ENCODE measurements around the gene FHAD1.

Gene FHAD1

GRCh38 chr1:15441247-15441646, 194.2 kb downstream of the FHAD1 start:
- no peak for TF ChIP-seq CTCF (IDR thresholded peaks at IDR 0.05; ENCODE audit: control insufficient read depth, extremely low read depth, insufficient read depth)
- no peak for DNase-seq (ENCODE audit: low read depth)
- no peak overlapping the region for H3K4me3 ChIP-seq (ENCODE audit: low read depth, low read length)

- H3K4me3 ChIP-seq (ENCODE audit: low read depth, low read length), result no peak overlapping the region
- no peak for DNase-seq (ENCODE audit: low read depth)
- no peak for TF ChIP-seq CTCF (IDR thresholded peaks at IDR 0.05; ENCODE audit: control insufficient read depth, extremely low read depth, insufficient read depth)
Observed at GRCh38 chr1:15442119-15442518, 195.1 kb downstream of the FHAD1 start.

GRCh38 chr1:15442759-15443158, 195.7 kb downstream of the FHAD1 start:
- TF ChIP-seq CTCF (IDR thresholded peaks at IDR 0.05; ENCODE audit: control insufficient read depth, extremely low read depth, insufficient read depth), result no peak
- H3K4me3 ChIP-seq (ENCODE audit: low read depth, low read length), result no peak overlapping the region
- DNase-seq (ENCODE audit: low read depth), result no peak

GRCh38 chr1:15443281-15443680, 196.3 kb downstream of the FHAD1 start:
- H3K4me3 ChIP-seq (ENCODE audit: low read depth, low read length), result no peak overlapping the region
- no peak for TF ChIP-seq CTCF (IDR thresholded peaks at IDR 0.05; ENCODE audit: control insufficient read depth, extremely low read depth, insufficient read depth)
- no peak for DNase-seq (ENCODE audit: low read depth)

- TF ChIP-seq CTCF (IDR thresholded peaks at IDR 0.05; ENCODE audit: control insufficient read depth, extremely low read depth, insufficient read depth), result no peak
- H3K4me3 ChIP-seq (ENCODE audit: low read depth, low read length), result no peak overlapping the region
- no peak for DNase-seq (ENCODE audit: low read depth)
Observed at GRCh38 chr1:15444468-15445389, 197.7 kb downstream of the FHAD1 start.

- no peak for TF ChIP-seq CTCF (IDR thresholded peaks at IDR 0.05; ENCODE audit: control insufficient read depth, extremely low read depth, insufficient read depth)
- no peak for DNase-seq (ENCODE audit: low read depth)
- no peak overlapping the region for H3K4me3 ChIP-seq (ENCODE audit: low read depth, low read length)
Observed at GRCh38 chr1:15445390-15446122, 198.5 kb downstream of the FHAD1 start.
